Measurements from ENCODE around the gene RPL13A.

Gene RPL13A

GRCh38 chr19:49512970-49513745, 25.8 kb downstream of the RPL13A start:
- no peak for DNase-seq

GRCh38 chr19:49513746-49514118, 26.3 kb downstream of the RPL13A start:
- no peak for DNase-seq

- DNase-seq, result no peak
These were observed 26.7 kb downstream of the RPL13A start for GRCh38 chr19:49514151-49514550.

GRCh38 chr19:49515767-49516166, 28.4 kb downstream of the RPL13A start:
- no peak for DNase-seq

GRCh38 chr19:49518033-49518432, 30.6 kb downstream of the RPL13A start:
- DNase-seq, result no peak

- DNase-seq, result no peak
These were observed 33.4 kb downstream of the RPL13A start for GRCh38 chr19:49520705-49521319.

- DNase-seq, result no peak
These were observed 37.5 kb downstream of the RPL13A start for GRCh38 chr19:49524812-49525455.

GRCh38 chr19:49528211-49528771, 40.9 kb downstream of the RPL13A start:
- no peak for DNase-seq

- no peak for DNase-seq
These were observed 43.3 kb downstream of the RPL13A start for GRCh38 chr19:49530708-49531107.

GRCh38 chr19:49533551-49534488, 46.4 kb downstream of the RPL13A start:
- peak; percentile 82 for DNase-seq

- DNase-seq, result no peak
These were observed 47.4 kb downstream of the RPL13A start for GRCh38 chr19:49534632-49535385.

GRCh38 chr19:49536921-49537462, 49.6 kb downstream of the RPL13A start:
- DNase-seq, result no peak

GRCh38 chr19:49538643-49539042, 51.2 kb downstream of the RPL13A start:
- no peak for DNase-seq

- no peak for DNase-seq
These were observed 52.0 kb downstream of the RPL13A start for GRCh38 chr19:49539192-49539952.

Measured in central memory CD4-positive, alpha-beta T cell (primary cell).